NCI-H1417 treated with DMSO at 0.1 percent for 48 hours (cell line): Measurements from ENCODE around the gene FAHD2A.
"Not testable (repeated sequence)": the region's sequence is repeated elsewhere in the genome, so short reads cannot be mapped to it uniquely, and the experiment has no call there.

Experiments
- DNase-seq: peaks from one replicate; lab custom pipeline; 2025; lab: John Stamatoyannopoulos, UW

The FAHD2A gene

GRCh38 chr2:95402370-95403203 lies at the start of gene FAHD2A:
FAHD2A (plus strand) TSS chr2:95402708; CDS start chr2:95405559, 2,851 bp downstream.
- peak; percentile 49 for DNase-seq

- no peak for DNase-seq
These were observed 49.4 kb upstream of the FAHD2A start for GRCh38 chr2:95353055-95353575.

- no peak for DNase-seq
These were observed 48.7 kb upstream of the FAHD2A start for GRCh38 chr2:95353613-95354468.

GRCh38 chr2:95354469-95354901 lies 48.0 kb upstream of the FAHD2A start:
- no peak for DNase-seq

GRCh38 chr2:95354925-95355324 lies 47.6 kb upstream of the FAHD2A start:
- no peak for DNase-seq

GRCh38 chr2:95355486-95355885 lies 47.0 kb upstream of the FAHD2A start:
- not testable (repeated sequence) for DNase-seq

- DNase-seq: no peak
These were observed 45.4 kb upstream of the FAHD2A start for GRCh38 chr2:95356821-95357700.

- DNase-seq: no peak
These were observed 44.7 kb upstream of the FAHD2A start for GRCh38 chr2:95357717-95358280.

GRCh38 chr2:95359031-95359430 lies 43.5 kb upstream of the FAHD2A start:
- no peak for DNase-seq

GRCh38 chr2:95359501-95359930 lies 43.0 kb upstream of the FAHD2A start:
- DNase-seq: no peak

- DNase-seq: no peak
These were observed 41.1 kb upstream of the FAHD2A start for GRCh38 chr2:95361216-95361980.

- DNase-seq: no peak
These were observed 40.0 kb upstream of the FAHD2A start for GRCh38 chr2:95362486-95362885.

- no peak for DNase-seq
These were observed 36.0 kb upstream of the FAHD2A start for GRCh38 chr2:95366514-95366913.

GRCh38 chr2:95372216-95372829 lies 30.2 kb upstream of the FAHD2A start:
- DNase-seq: no peak

- no peak for DNase-seq
These were observed 29.7 kb upstream of the FAHD2A start for GRCh38 chr2:95372845-95373244.

- no peak for DNase-seq
These were observed 28.5 kb upstream of the FAHD2A start for GRCh38 chr2:95374029-95374428.

- DNase-seq: no peak
These were observed 28.0 kb upstream of the FAHD2A start for GRCh38 chr2:95374451-95374920.

GRCh38 chr2:95374921-95375471 lies 27.5 kb upstream of the FAHD2A start:
- no peak for DNase-seq

- DNase-seq: no peak
These were observed 26.9 kb upstream of the FAHD2A start for GRCh38 chr2:95375532-95376150.
